Prostate gland (tissue), 2 donors: ENCODE measurements around the gene ZNF446. TPM values are rescaled to one million over a fixed set of nuclear protein-coding genes. Genes with fewer than 3 reads are reported as not detected.
"Not testable (repeated sequence)": the region's sequence is repeated elsewhere in the genome, so short reads cannot be mapped to it uniquely, and the experiment has no call there.

Source experiments
- DNase-seq: peaks from one replicate; pipeline ENCODE4 v3.0.0-alpha.2; 2019; ENCODE audit warnings: low spot score
- H3K27ac ChIP-seq, 2 donors: fragments of 200-600 bp; sonication (generic); 2 replicates each; pipeline ENCODE4 v1.5.1; 2017 to 2019
- H3K27me3 ChIP-seq: fragments of 200-600 bp; sonication (generic); replicated peaks from 2 replicates; pipeline ENCODE4 v1.5.1; 2019; ENCODE audit not compliant: insufficient read depth
- H3K36me3 ChIP-seq, 2 donors: fragments of 200-600 bp; sonication (generic); 1 replicate in 1 of 2; 2 replicates in 1 of 2; pipeline versions ENCODE4 v1.5.1 to v1.8.1; 2017 to 2019
- H3K4me1 ChIP-seq: fragments of 200-600 bp; sonication (generic); replicated peaks from 2 replicates; pipeline ENCODE4 v1.5.1; 2019
- H3K4me3 ChIP-seq, 2 donors: fragments of 200-600 bp; sonication (generic); 2 replicates each; pipeline ENCODE4 v1.5.1; 2017 to 2019
- H3K9me3 ChIP-seq: fragments of 200-600 bp; sonication (generic); 2 replicates; pipeline ENCODE4 v1.5.1; 2017
- POLR2A ChIP-seq: fragments of 450-650 bp; IDR thresholded peaks from one replicate; pipeline ENCODE4 v1.6.1; 2016; ENCODE audit warnings: antibody characterized with exemption, mild to moderate bottlenecking
- POLR2AphosphoS5 ChIP-seq: sonication (generic); formaldehyde crosslinking; IDR thresholded peaks from one replicate; pipeline ENCODE4 v1.6.1; 2017; ENCODE audit warnings: antibody characterized with exemption
- WGBS: methylation state at CpG from one replicate; pipeline ENCODE4 v1.1.5; 2018; 5-methylcytosine and 5-hydroxymethylcytosine counted together
- intact Hi-C: fragments of 100-400 bp; cut with DNase I; formaldehyde crosslinking; loops from one replicate; pipeline ENCODE4 v1.14.2; 2022
- total RNA-seq, 2 donors: library from RNA; depleted of rRNA; stranded (reverse); fragments of >200 nt; gene quantifications; one replicate each; pipeline ENCODE4 v1.1.0, GENCODE V29; 2016
- TF ChIP-seq, protein P1 (sequence below), 4 experiments: fragments of 200-600 bp in 2 of 4; fragments of 450-650 bp in 2 of 4; sonication (generic) in 2 of 4; IDR thresholded peaks; 1 replicate in 3 of 4; 2 replicates in 1 of 4; pipeline ENCODE4 v1.5.1; 2016 to 2019; ENCODE audit warnings: antibody characterized with exemption in 4 of 4, mild to moderate bottlenecking in 2 of 4, moderate library complexity in 2 of 4

Gene ZNF446
- total RNA-seq, 2 donors from 2014 or later, result 37.8 to 38.0 TPM

DNA sequence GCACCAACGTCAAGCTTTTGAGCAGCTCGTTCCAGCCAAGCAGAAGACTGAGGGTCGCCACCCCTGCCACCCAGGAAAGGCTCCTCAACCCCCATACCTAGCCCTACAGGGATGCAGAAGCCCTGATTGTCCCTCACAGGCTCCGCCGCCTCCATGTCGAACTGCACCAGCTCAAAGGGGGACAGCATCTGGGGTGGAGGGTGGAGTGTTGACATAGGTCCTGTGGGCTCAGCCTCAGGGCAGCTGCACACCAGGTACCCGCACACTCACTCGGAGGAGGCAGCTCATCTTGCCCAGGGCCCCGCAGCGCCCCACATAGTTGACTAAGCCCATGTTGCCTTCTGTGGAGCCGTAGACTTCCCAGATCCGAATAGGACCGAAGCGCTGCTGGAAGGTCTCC is 24.1 kb downstream of the ZNF446 start:
- no peaks in the 10 kb centered on the region for H3K36me3 ChIP-seq
- 92% methylated on average over 8 of the region's 14 CpGs for WGBS
- TF ChIP-seq, protein P1, sequence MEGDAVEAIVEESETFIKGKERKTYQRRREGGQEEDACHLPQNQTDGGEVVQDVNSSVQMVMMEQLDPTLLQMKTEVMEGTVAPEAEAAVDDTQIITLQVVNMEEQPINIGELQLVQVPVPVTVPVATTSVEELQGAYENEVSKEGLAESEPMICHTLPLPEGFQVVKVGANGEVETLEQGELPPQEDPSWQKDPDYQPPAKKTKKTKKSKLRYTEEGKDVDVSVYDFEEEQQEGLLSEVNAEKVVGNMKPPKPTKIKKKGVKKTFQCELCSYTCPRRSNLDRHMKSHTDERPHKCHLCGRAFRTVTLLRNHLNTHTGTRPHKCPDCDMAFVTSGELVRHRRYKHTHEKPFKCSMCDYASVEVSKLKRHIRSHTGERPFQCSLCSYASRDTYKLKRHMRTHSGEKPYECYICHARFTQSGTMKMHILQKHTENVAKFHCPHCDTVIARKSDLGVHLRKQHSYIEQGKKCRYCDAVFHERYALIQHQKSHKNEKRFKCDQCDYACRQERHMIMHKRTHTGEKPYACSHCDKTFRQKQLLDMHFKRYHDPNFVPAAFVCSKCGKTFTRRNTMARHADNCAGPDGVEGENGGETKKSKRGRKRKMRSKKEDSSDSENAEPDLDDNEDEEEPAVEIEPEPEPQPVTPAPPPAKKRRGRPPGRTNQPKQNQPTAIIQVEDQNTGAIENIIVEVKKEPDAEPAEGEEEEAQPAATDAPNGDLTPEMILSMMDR (IDR thresholded peaks at IDR 0.05), result no peak
- TF ChIP-seq POLR2A, result no peak
- no peak for TF ChIP-seq POLR2AphosphoS5
- DNase-seq, result no peak
- H3K9me3 ChIP-seq, result no peaks in the 10 kb centered on the region
- no peak overlapping the region for H3K27ac ChIP-seq
- no peaks in the 10 kb centered on the region for H3K27me3 ChIP-seq
- H3K4me3 ChIP-seq, result peak overlapping the region; percentile 39 to 46
- intact Hi-C loops, result no loop called here
- no peaks in the 10 kb centered on the region for H3K4me1 ChIP-seq

DNA sequence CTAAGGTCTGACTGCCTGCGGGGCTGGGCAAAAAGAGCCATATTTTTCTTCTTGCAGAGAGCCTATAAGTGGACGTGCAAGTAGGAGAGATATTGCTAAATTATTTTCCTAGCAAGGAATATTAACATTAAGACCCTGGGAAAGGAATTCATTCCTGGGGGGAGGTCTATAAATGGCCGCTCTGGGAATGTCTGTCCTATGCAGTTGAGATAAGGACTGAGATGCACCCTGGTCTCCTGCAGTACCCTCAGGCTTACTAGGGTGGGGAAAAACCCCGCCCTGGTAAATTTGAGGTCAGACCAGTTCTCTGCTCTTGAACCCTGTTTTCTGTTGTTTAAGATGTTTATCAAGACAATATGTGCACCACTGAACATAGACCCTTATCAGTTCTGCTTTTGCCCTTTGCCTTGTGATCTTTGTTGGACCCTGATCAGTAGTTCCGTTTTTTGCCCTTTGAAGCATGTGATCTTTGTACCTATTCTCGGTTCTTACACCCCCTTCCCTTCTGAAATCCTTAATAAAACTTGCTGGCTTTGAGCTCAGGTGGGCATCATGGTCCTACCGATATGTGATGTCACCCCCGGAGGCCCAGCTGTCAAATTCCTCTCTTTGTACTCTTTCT is 31.6 kb downstream of the ZNF446 start:
- H3K9me3 ChIP-seq, H3K36me3 ChIP-seq, H3K27ac ChIP-seq, DNase-seq, H3K4me3 ChIP-seq, intact Hi-C loops, H3K4me1 ChIP-seq, H3K27me3 ChIP-seq: not testable (repeated sequence)
- 77% methylated on average over 8 of the region's 8 CpGs for WGBS

DNA sequence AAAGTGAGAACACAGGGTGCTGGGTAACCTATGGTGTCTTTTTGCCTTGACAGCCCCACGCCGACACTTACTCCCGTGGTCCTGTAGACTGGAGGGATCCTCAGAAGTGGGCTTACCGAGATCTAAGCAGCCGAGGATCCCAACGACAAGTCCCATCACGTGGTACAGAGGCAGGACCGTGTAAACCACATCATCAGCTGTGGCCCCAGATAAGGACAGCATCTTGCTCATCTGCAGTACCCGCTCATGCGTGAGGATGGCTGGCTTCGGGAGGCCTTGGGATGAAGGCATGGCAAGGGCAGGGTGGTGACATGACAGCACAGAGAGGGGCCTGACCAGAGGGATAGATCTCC is 33.6 kb downstream of the ZNF446 start:
- Histone ChIP-seq H3K4me3 (no peak overlapping the region), H3K9me3 (no peaks in the 10 kb centered on the region), H3K4me1 (no peaks in the 10 kb centered on the region), H3K27me3 (no peaks in the 10 kb centered on the region), H3K36me3 (no peaks in the 10 kb centered on the region), H3K27ac (no peak overlapping the region)
- no peak for DNase-seq
- TF ChIP-seq POLR2A (no peak), POLR2AphosphoS5 (no peak)
- TF ChIP-seq, protein P1 (IDR thresholded peaks at IDR 0.05), result no peak
- intact Hi-C loops, result no loop called here
- WGBS, result 84% methylated on average over 11 of the region's 11 CpGs

DNA sequence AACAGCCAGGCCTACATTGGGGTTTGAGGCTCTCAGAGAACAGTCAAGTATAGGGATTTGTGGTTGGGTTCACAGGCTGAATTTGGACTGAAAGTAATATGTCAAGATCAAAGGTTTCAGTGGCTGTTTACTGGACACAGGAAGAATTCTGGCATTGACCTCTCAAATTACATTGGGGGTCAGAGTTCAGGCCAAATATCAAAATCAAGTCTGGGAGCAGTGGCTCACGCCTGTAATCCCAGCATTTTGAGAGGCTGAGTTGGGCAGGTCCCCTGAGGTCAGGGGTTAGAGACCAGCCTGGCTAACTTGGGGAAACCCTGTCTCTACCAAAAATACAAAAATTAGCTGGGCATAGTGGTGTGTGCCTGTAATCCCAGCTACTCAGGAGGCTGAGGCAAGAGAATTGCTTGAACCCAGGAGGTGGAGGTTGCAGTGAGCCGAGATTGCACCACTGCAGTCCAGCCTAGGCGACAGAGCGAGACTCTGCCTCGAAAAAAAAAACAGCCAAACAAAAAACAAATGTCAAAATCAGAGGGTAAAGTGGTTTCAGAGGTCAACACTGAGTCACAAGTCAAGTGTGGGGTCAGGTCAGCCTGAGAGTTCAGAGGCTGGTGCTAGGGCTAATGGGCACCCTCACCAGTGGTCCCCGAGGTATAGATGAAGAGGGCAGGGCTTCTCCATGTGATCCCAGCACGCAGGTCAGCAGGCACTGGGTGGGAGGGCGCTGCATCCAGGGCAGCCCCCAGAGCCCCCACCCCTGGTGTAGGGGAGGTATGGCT is 34.1 kb downstream of the ZNF446 start:
- no peaks in the 10 kb centered on the region for H3K36me3 ChIP-seq
- DNase-seq, result no peak
- intact Hi-C loops, result no loop called here
- no peak overlapping the region for H3K27ac ChIP-seq
- no peaks in the 10 kb centered on the region for H3K9me3 ChIP-seq
- H3K27me3 ChIP-seq, result no peaks in the 10 kb centered on the region
- 88% methylated on average over 8 of the region's 8 CpGs for WGBS
- H3K4me3 ChIP-seq, result no peak overlapping the region
- no peaks in the 10 kb centered on the region for H3K4me1 ChIP-seq
- no peak for TF ChIP-seq POLR2A
- TF ChIP-seq POLR2AphosphoS5, result no peak
- TF ChIP-seq, protein P1 (IDR thresholded peaks at IDR 0.05), result no peak

DNA sequence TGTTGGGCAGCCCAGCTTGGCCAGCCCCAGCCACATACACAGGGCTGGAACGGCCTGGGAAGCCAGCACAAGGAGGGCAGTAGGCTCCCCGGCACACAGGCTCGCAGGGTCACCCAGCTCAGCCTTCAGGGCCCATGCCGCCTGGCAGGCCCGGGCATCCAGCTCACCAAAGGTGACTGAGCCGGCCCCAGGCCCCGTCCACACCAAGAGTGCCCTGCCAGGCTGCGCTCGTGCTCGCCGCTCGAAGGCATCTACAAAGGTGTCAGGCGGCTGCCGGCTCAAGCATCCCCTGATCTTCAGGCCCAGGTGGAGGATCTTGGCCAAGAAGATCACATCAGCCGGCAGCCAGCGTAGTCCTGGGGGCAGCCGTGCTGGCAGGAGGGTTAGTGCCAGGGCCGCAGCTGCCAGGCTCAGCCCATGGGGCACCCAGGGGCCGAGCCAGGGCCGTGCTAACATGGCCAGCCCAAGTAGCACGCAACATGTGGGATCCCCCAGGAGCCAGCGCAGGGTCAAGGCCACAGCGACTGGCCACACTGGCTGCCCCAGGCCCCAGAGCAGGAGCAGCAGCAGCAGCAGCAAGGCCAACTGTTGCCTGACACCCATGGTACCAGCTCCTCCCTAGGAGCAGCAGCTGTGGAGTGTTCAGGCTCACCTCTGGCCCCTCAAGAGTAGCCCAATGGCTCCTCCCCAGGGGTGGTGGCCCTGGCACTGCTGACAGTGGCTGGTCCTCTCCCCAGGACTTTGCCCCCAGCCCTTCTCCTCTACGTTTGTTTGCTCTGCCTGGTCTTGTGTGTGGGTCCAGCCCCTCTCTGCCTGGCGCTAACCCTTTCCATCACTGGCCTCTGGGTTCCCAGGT is 35.4 kb downstream of the ZNF446 start, which contains the start of gene SLC27A5:
SLC27A5 (minus strand) TSS at position 640 of the 856 bp plus-strand sequence; CDS start at position 603, 37 bp downstream.
- Histone ChIP-seq H3K9me3 (no peaks in the 10 kb centered on the region), H3K4me3 (no peak within 1 kb of the TSS), H3K4me1 (no peaks in the 10 kb centered on the region), H3K36me3 (peaks cover 0 to 6% of the 10 kb centered on the region in 2 donors), H3K27ac (no peak within 1 kb of the TSS), H3K27me3 (no peaks in the 10 kb centered on the region)
- TF ChIP-seq POLR2A, result no peak
- TF ChIP-seq, protein P1 (IDR thresholded peaks at IDR 0.05), result no peak
- 88% methylated on average over 20 of the region's 25 CpGs for WGBS
- intact Hi-C loops, result no loop called here
- no peak for DNase-seq
